Panc1 (cell line): ENCODE results near the gene FGFR4.

Source experiments
- CTCF ChIP-seq: fragments of 450-650 bp; IDR thresholded peaks from 2 replicates; pipeline ENCODE4 v1.5.1; 2017; ENCODE audit warnings: mild to moderate bottlenecking
- POLR2AphosphoS5 ChIP-seq: IDR thresholded peaks from 2 replicates; pipeline ENCODE4 v1.6.1; 2012; ENCODE audit warnings: mild to moderate bottlenecking, low read depth, low read length, moderate library complexity
- REST ChIP-seq, 2 experiments: IDR thresholded peaks; 2 replicates each; pipeline ENCODE4 v1.6.1; 2011 to 2012; ENCODE audit warnings: low read depth in 2 of 2, control low read depth in 1 of 2, low read length in 1 of 2, mild to moderate bottlenecking in 1 of 2, moderate library complexity in 1 of 2; ENCODE audit not compliant: insufficient read depth in 1 of 2

GRCh38 chr5:177126771-177127170, 40.1 kb downstream of the FGFR4 start:
- no peak for TF ChIP-seq CTCF
- TF ChIP-seq POLR2AphosphoS5: no peak
- no peak for TF ChIP-seq REST (IDR thresholded peaks at IDR 0.05; ENCODE audit: insufficient read depth in 1 of 2, low read depth in 2 of 2, low read length in 1 of 2)
